Fibroblast of pulmonary artery (primary cell): ENCODE measurements around the gene TEPSIN.

Experiments used
- DNase-seq: peaks from one replicate; pipeline ENCODE4 v3.0.0-alpha.2; 2010; ENCODE audit warnings: low read depth
- H3K4me3 ChIP-seq: replicated peaks from 2 replicates; pipeline ENCODE4 v1.5.1; 2011; ENCODE audit warnings: low read depth, mild to moderate bottlenecking, control low read depth, low read length, moderate library complexity
- TF ChIP-seq, protein P1 (sequence below): IDR thresholded peaks from 2 replicates; pipeline ENCODE4 v1.5.1; 2011; ENCODE audit warnings: mild to moderate bottlenecking, control low read depth, low read length, inconsistent platforms; ENCODE audit errors: missing control alignments

TEPSIN gene

DNA sequence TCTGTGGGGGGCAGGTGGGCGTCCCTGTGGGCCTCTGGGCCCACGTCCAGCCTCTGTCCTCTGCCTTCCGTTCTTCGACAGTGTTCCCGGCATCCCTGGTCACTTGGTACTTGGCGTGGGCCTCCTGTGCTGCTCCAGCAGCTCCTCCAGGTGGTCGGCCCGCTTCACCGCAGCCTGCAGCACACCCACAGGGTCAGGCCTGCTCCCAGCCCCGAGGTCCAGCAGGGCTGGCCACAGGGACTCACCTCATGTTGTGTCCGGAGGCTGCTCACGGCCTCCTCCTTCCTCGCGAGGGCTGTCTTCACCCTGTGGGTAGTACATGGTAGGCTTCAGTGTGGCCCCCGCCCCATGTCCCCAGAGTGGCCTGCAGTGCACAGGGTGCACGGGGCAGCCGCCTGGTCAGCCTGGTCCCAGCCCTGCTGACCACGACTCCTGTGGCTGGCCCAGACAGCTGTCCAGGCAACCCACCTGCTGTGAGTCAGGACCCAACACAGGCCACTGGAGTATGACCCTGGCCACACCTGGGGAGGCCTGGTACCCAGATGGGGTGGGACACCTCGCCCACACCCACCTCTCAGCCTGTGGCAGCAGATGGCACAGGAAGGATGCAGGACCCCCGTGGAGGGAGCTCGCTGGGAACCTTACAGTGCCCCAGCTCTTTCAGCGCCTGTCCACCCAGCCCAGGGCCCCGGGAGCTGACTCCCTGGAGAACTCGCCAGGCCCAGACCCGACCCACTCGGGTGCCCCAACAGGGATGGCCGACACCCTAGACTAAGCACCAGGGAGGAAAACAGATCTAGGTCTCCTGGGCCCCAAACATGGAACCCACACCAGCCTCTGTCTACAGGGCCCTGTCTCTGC lies 49.0 kb downstream of the TEPSIN start:
- TF ChIP-seq, protein P1, sequence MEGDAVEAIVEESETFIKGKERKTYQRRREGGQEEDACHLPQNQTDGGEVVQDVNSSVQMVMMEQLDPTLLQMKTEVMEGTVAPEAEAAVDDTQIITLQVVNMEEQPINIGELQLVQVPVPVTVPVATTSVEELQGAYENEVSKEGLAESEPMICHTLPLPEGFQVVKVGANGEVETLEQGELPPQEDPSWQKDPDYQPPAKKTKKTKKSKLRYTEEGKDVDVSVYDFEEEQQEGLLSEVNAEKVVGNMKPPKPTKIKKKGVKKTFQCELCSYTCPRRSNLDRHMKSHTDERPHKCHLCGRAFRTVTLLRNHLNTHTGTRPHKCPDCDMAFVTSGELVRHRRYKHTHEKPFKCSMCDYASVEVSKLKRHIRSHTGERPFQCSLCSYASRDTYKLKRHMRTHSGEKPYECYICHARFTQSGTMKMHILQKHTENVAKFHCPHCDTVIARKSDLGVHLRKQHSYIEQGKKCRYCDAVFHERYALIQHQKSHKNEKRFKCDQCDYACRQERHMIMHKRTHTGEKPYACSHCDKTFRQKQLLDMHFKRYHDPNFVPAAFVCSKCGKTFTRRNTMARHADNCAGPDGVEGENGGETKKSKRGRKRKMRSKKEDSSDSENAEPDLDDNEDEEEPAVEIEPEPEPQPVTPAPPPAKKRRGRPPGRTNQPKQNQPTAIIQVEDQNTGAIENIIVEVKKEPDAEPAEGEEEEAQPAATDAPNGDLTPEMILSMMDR, result no peak
- DNase-seq, result no peak
- H3K4me3 ChIP-seq, result no peak overlapping the region

DNA sequence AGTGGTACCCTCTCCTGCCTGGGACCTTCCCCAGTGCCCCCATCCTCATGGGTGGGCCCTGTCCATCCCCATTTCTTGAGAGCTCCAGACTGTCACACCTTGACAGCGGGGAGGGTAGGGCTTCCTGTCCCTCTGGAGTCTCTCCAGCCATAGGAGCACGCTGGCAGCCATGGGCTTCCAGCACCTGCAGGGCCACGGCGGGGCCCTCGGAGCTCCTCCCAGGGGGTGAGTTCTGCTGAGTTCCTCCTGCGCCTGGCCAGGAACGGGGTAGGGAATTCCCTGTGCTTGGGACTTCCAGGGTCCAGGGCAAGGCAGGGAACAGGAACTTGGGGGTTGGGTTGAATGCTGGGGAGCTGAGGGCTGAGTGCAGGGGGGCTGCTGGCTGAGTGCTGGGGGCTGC lies 49.8 kb downstream of the TEPSIN start:
- DNase-seq, result no peak
- TF ChIP-seq, protein P1, result no peak
- no peak overlapping the region for H3K4me3 ChIP-seq

DNA sequence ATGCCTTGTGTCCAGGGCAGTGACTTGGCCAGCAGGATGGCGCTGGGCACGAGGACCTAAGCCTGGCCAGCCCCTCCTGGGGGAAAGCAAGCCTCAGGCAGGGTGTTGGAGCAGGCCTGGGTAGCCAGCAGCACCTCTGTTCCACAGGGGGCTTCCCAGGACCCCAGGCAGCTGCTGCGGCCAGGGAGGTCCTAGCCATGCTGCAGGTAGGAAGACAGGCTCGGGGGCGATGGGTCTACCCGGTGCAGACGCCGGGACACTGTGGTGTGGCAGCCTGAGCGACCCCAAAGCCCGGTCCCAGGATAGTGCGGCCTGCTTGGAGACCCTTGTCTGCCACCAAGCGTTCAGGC lies 50.4 kb downstream of the TEPSIN start:
- H3K4me3 ChIP-seq, result no peak overlapping the region
- no peak for DNase-seq
- TF ChIP-seq, protein P1, result no peak

GRCh38 chr17:81187586-81188490 lies 51.0 kb downstream of the TEPSIN start:
- no peak overlapping the region for H3K4me3 ChIP-seq
- DNase-seq, result no peak
- TF ChIP-seq, protein P1, result no peak

DNA sequence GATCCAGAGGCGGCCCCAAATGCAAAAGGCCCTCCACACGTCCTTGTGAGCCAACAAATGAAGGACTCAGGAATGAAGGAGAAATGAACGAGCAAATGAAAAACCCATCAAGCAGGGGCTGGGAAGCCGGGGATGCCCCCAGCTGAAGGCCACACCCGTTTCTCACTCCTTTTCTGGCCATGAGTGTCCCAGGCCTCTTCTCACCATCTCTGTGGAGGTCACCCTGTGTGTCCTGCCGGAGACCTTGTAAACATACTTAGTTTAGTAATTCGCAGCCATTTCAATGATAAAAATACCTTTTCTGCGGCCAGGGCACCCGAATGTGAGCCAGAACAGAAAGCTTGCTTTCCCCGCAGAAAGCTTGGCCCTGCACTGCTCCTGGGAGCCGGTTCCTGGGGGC lies 51.7 kb downstream of the TEPSIN start:
- DNase-seq, result no peak
- TF ChIP-seq, protein P1, result no peak
- H3K4me3 ChIP-seq, result no peak overlapping the region

GRCh38 chr17:81186203-81186602 lies 52.7 kb downstream of the TEPSIN start:
- no peak for DNase-seq
- no peak overlapping the region for H3K4me3 ChIP-seq
- TF ChIP-seq, protein P1, result no peak
